ENCODE data around the gene GMFB.

DNA sequence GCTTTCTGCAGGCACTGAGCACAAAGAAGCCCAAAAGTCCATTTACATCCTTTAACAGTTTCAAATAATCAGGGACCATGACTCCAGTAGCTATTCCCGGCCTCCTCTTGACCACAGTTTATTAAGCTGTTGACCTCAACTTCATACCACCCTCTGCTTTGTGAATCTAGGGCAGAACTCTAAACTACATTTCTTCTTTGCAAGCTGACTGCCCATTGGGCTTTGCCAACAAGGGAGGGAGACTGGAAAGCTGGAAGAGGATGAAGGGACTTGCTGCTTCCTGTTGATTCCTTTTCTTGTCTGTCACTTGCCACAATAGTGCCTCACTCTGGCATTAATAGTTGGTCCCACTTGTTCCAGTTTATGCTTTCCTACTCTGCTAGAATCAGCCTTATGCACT is 23.6 kb upstream of the GMFB start:
- TF ChIP-seq CTCF (IDR thresholded peaks at IDR 0.05 in 2 of 3, conservative IDR thresholded peaks at IDR 0.05 in 1 of 3; ENCODE audit: borderline replicate concordance in 1 of 3, insufficient read depth in 1 of 3, low read depth in 2 of 3, low read length in 2 of 3) (no peak), POLR2A (IDR thresholded peaks at IDR 0.05; ENCODE audit: borderline replicate concordance, extremely low read depth, insufficient read depth, insufficient read length) (no peak), POLR2AphosphoS5 (IDR thresholded peaks at IDR 0.05; ENCODE audit: low read depth, low read length) (no peak), EGR1 (IDR thresholded peaks at IDR 0.05; ENCODE audit: low read depth) (no peak), JUND (IDR thresholded peaks at IDR 0.05) (no peak)
